MCF 10A (cell line): ENCODE data around the gene MYO18B. TPM values are rescaled to one million over a fixed set of nuclear protein-coding genes. Genes with fewer than 3 reads are reported as not detected.

Source experiments
- BruUV-seq: library from RNA; stranded (reverse); fragments of 400-500 nt; replicated peaks from 2 replicates; lab custom pipeline; 2021; lab: Mats Ljungman, UMichigan
- CTCF ChIA-PET: fragments of 300-600 bp; sonication (Branson Sonifier 250); formaldehyde crosslinking; extraction: SDS; loops from one replicate; lab custom pipeline; 2021; ENCODE audit warnings: antibody characterized with exemption, inconsistent platforms; lab: Yijun Ruan, JAX
- POLR2A ChIA-PET: fragments of 300-600, 350-650 bp; sonication (Branson Sonifier 250); formaldehyde crosslinking; extraction: SDS; loops from one replicate; lab custom pipeline; 2020; ENCODE audit warnings: antibody characterized with exemption, inconsistent platforms; lab: Yijun Ruan, JAX
- DNase-seq: peaks from one replicate; pipeline ENCODE4 v3.0.0-alpha.2; 2018; ENCODE audit not compliant: unreplicated experiment
- H3K27ac Mint-ChIP-seq: one replicate; pipeline ENCODE4 v1.8.0; 2022; ENCODE audit warnings: mild to moderate bottlenecking, low read depth, mixed read lengths; ENCODE audit not compliant: unreplicated experiment
- H3K27me3 Mint-ChIP-seq: one replicate; pipeline ENCODE4 v1.8.0; 2022; ENCODE audit warnings: mixed read lengths; ENCODE audit not compliant: insufficient read depth, unreplicated experiment
- H3K36me3 Mint-ChIP-seq: one replicate; pipeline ENCODE4 v1.8.0; 2022; ENCODE audit warnings: mild to moderate bottlenecking, moderate library complexity, mixed read lengths; ENCODE audit not compliant: insufficient read depth, unreplicated experiment
- H3K4me1 Mint-ChIP-seq: one replicate; pipeline ENCODE4 v1.8.0; 2022; ENCODE audit warnings: mixed read lengths; ENCODE audit not compliant: insufficient read depth, unreplicated experiment
- H3K4me3 Mint-ChIP-seq: one replicate; pipeline ENCODE4 v1.8.0; 2022; ENCODE audit warnings: mild to moderate bottlenecking, moderate library complexity, mixed read lengths; ENCODE audit not compliant: unreplicated experiment
- H3K9me3 Mint-ChIP-seq: one replicate; pipeline ENCODE4 v1.8.0; 2022; ENCODE audit warnings: mixed read lengths; ENCODE audit not compliant: unreplicated experiment
- CTCF ChIP-seq: fragments of 200-600 bp; IDR thresholded peaks from one replicate; pipeline ENCODE4 v1.8.0; 2022; ENCODE audit warnings: antibody characterized with exemption, mild to moderate bottlenecking; ENCODE audit not compliant: unreplicated experiment
- intact Hi-C: fragments of 100-400 bp; cut with micrococcal nuclease; formaldehyde crosslinking; loops from 2 replicates; pipeline ENCODE4 v1.14.1; 2022
- total RNA-seq: library from RNA; stranded (reverse); gene quantifications from 2 replicates; pipeline ENCODE4 v1.2.3, GENCODE V29; 2022

MYO18B gene
- total RNA-seq, 1 experiment from 2014 or later = 0.07 TPM

DNA sequence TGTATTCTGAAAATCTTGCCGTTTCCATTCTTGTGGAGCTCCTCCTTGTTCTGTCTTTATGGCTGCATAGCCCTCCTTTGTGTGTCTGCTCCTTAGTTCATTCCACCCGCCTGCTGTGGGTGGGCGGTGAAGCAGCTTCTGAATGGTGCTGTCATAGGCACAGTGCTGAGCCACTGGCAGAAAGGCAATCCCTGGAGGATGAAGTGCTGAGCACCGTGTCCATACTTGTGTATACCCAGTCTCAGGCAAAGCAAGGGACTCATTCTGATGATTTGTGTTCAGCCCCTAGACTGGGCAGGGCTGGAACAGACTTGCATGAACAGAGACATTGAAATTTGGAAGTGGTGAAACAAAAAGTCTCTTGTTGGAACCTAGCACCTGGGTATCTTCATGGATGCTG, 134.9 kb downstream of the MYO18B start:
- Mint-ChIP-seq H3K36me3 (no peaks in the 10 kb centered on the region), H3K27me3 (peaks cover 76% of the 10 kb centered on the region), H3K9me3 (no peaks in the 10 kb centered on the region), H3K4me1 (no peaks in the 10 kb centered on the region), H3K27ac (no peak overlapping the region), H3K4me3 (no peak overlapping the region)
- POLR2A ChIA-PET = no interaction called here
- no TSS peak for BruUV-seq
- no peak for TF ChIP-seq CTCF
- intact Hi-C loops = no loop called here
- CTCF ChIA-PET = no interaction called here
- no peak for DNase-seq

GRCh38 chr22:25878933-25879332, 136.9 kb downstream of the MYO18B start:
- Mint-ChIP-seq H3K27ac (no peak overlapping the region), H3K4me3 (no peak overlapping the region), H3K36me3 (no peaks in the 10 kb centered on the region), H3K27me3 (peaks cover 68% of the 10 kb centered on the region), H3K4me1 (no peaks in the 10 kb centered on the region), H3K9me3 (no peaks in the 10 kb centered on the region)
- ChIA-PET CTCF (interaction anchor here (0.7 kb wide), 1 partner anchor 17 kb away, joined by 3 read pairs; no protein-coding TSS in a partner anchor), POLR2A (no interaction called here)
- no TSS peak for BruUV-seq
- no peak for DNase-seq
- intact Hi-C loops = no loop called here
- no peak for TF ChIP-seq CTCF

DNA sequence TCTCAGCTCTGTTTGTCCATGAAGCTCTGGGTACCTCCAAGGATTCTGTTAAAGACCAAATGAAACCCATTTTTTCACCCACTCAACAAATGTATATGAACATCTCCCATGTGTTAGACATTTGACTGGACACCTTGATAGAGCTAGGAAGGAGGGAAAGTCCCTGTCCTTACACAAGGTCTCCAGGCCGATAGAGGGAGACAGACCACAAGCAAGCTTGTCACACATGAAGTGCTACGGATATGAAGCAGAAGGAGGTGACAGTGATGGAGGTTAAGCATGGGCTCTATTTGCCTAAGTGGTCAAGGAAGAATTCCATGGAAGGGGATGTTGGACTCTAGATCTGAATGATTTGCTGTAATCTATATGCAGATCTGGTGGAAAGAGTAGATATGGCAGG, 138.5 kb downstream of the MYO18B start:
- intact Hi-C loops = no loop called here
- TF ChIP-seq CTCF = no peak
- DNase-seq = no peak
- ChIA-PET CTCF (interaction anchor here (0.6 kb wide), 2 partner anchors 11 to 246 kb away, joined by 3 read pairs; no protein-coding TSS in a partner anchor), POLR2A (no interaction called here)
- no peaks in the 10 kb centered on the region for H3K9me3 Mint-ChIP-seq
- no peaks in the 10 kb centered on the region for H3K4me1 Mint-ChIP-seq
- no peak overlapping the region for H3K4me3 Mint-ChIP-seq
- H3K27ac Mint-ChIP-seq = no peak overlapping the region
- no peaks in the 10 kb centered on the region for H3K36me3 Mint-ChIP-seq
- no TSS peak for BruUV-seq
- H3K27me3 Mint-ChIP-seq = peaks cover 71% of the 10 kb centered on the region

- Mint-ChIP-seq H3K36me3 (no peaks in the 10 kb centered on the region), H3K27me3 (peaks cover 67% of the 10 kb centered on the region), H3K9me3 (no peaks in the 10 kb centered on the region), H3K4me3 (no peak overlapping the region), H3K4me1 (no peaks in the 10 kb centered on the region), H3K27ac (no peak overlapping the region)
- ChIA-PET CTCF (no interaction called here), POLR2A (no interaction called here)
- no peak for DNase-seq
- intact Hi-C loops = no loop called here
- BruUV-seq = no TSS peak
- no peak for TF ChIP-seq CTCF
Measured at GRCh38 chr22:25881210-25881755, 139.3 kb downstream of the MYO18B start.
